OCI-LY7 (cell line): Measurements from ENCODE around the gene CYFIP2. TPM values are rescaled to one million over a fixed set of nuclear protein-coding genes. Genes with fewer than 3 reads are reported as not detected.

Experiments
- BruUV-seq: library from RNA; stranded (reverse); fragments of 400-500 nt; replicated peaks from 2 replicates; lab custom pipeline; 2021; lab: Mats Ljungman, UMichigan
- CTCF ChIA-PET: fragments of 300-600 bp; sonication (Branson Sonifier 250); formaldehyde crosslinking; loops from one replicate; lab custom pipeline; 2022; ENCODE audit warnings: antibody characterized with exemption; ENCODE audit not compliant: unreplicated experiment; lab: Charles Lee
- POLR2A ChIA-PET: fragments of 300-600 bp; sonication (Branson Sonifier 250); formaldehyde crosslinking; loops from one replicate; lab custom pipeline; 2022; ENCODE audit warnings: antibody characterized with exemption; lab: Charles Lee
- DNase-seq: peaks from one replicate; pipeline ENCODE4 v3.0.0-alpha.2; 2015; ENCODE audit warnings: low spot score
- H2AFZ ChIP-seq: fragments of 200-600 bp; sonication (generic), shearing (Covaris generic); 2 replicates; pipeline ENCODE4 v1.6.1; 2014; ENCODE audit warnings: mild to moderate bottlenecking, antibody characterized with exemption, low read length, moderate library complexity
- H3K27ac ChIP-seq: fragments of 200-600 bp; sonication (generic); 2 replicates; pipeline ENCODE4 v1.5.1; 2014; ENCODE audit warnings: mixed run types, low read depth, mild to moderate bottlenecking, moderate library complexity, low read length, inconsistent platforms; ENCODE audit not compliant: poor library complexity, severe bottlenecking
- H3K36me3 ChIP-seq: fragments of 200-600 bp; sonication (generic); 2 replicates; pipeline ENCODE4 v1.6.1; 2014; ENCODE audit warnings: mild to moderate bottlenecking, antibody characterized with exemption, low read length, moderate library complexity, mixed read lengths; ENCODE audit not compliant: insufficient read depth
- H3K4me1 ChIP-seq: fragments of 200-600 bp; sonication (generic); 2 replicates; pipeline ENCODE4 v1.5.1; 2014; ENCODE audit warnings: mild to moderate bottlenecking, low read length; ENCODE audit not compliant: insufficient read depth, poor library complexity, severe bottlenecking
- H3K4me2 ChIP-seq: fragments of 200-600 bp; sonication (generic); 2 replicates; pipeline ENCODE4 v1.6.1; 2014; ENCODE audit warnings: mild to moderate bottlenecking, low read length
- H3K4me3 ChIP-seq: fragments of 200-600 bp; sonication (generic); 2 replicates; pipeline ENCODE4 v1.5.1; 2014; ENCODE audit warnings: mild to moderate bottlenecking, low read depth, low read length; ENCODE audit not compliant: poor library complexity, severe bottlenecking
- H3K79me2 ChIP-seq: fragments of 200-600 bp; sonication (generic); 2 replicates; pipeline ENCODE4 v1.6.1; 2016; ENCODE audit warnings: low read depth, mild to moderate bottlenecking, low read length, moderate library complexity, mixed read lengths; ENCODE audit not compliant: insufficient read depth
- H3K9me2 ChIP-seq: fragments of 200-600 bp; sonication (generic); 2 replicates; pipeline ENCODE4 v1.6.1; 2016; ENCODE audit warnings: mild to moderate bottlenecking, low read length, mixed read lengths; ENCODE audit not compliant: insufficient read depth
- H3K9me3 ChIP-seq: fragments of 200-600 bp; sonication (generic); 2 replicates; pipeline ENCODE4 v1.6.1; 2014; ENCODE audit warnings: mild to moderate bottlenecking, mixed run types, low read length, mixed read lengths
- H4K20me1 ChIP-seq: fragments of 200-600 bp; sonication (generic); 2 replicates; pipeline ENCODE4 v1.6.1; 2014; ENCODE audit warnings: mild to moderate bottlenecking, antibody characterized with exemption, low read length, moderate library complexity, mixed read lengths; ENCODE audit not compliant: insufficient read depth
- CTCF ChIP-seq: fragments of 200-600 bp; sonication (generic); conservative IDR thresholded peaks from 2 replicates; pipeline ENCODE4 v1.5.1; 2014; ENCODE audit warnings: mild to moderate bottlenecking, antibody characterized with exemption, low read length, moderate library complexity, mixed read lengths
- EZH2phosphoT487 ChIP-seq: fragments of 200-600 bp; sonication (generic); IDR thresholded peaks from 2 replicates; pipeline ENCODE4 v1.6.1; 2018; ENCODE audit warnings: low read depth, borderline replicate concordance, mild to moderate bottlenecking, mixed run types, antibody characterized with exemption, low read length, moderate library complexity, mixed read lengths
- intact Hi-C: fragments of 100-400 bp; cut with micrococcal nuclease; formaldehyde crosslinking; loops from one replicate; pipeline ENCODE4 v1.10.0; 2022; ENCODE audit not compliant: unreplicated experiment
- total RNA-seq, 2 experiments: library from RNA; depleted of rRNA in 1 of 2; stranded (reverse); fragments of >200 nt in 1 of 2; shearing (Covaris generic) in 1 of 2; gene quantifications; 2 replicates each; pipeline ENCODE4 v1.2.3, GENCODE V29; 2014 to 2022

CYFIP2 gene
- total RNA-seq, 2 experiments from 2014 or later, result 258 to 419 TPM

- Histone ChIP-seq H3K36me3 (peaks cover 63% of the 10 kb centered on the region), H3K27ac (peak overlapping the region; percentile 59), H2AFZ (no peak overlapping the region), H4K20me1 (peaks cover 8% of the 10 kb centered on the region; the same call in 1 of the 2 replicates), H3K9me2 (no peaks in the 10 kb centered on the region), H3K4me3 (peak overlapping the region; percentile 14), H3K4me1 (peaks cover 29% of the 10 kb centered on the region), H3K79me2 (peaks cover 75% of the 10 kb centered on the region), H3K4me2 (peak overlapping the region; percentile 65), H3K9me3 (peaks cover 6% of the 10 kb centered on the region; the same call in 1 of the 2 replicates)
- no peak for TF ChIP-seq EZH2phosphoT487
- no peak for TF ChIP-seq CTCF
- ChIA-PET CTCF (interaction anchor here (0.6 to 1.0 kb wide), 3 partner anchors 10 to 460 kb away, joined by 3 to 5 read pairs (median 3); no protein-coding TSS in a partner anchor), POLR2A (interaction anchor here (0.7 to 8.6 kb wide), 5 partner anchors 10 to 151 kb away, joined by 3 to 64 read pairs (median 3); no protein-coding TSS in a partner anchor)
- DNase-seq, result peak; percentile 89
- intact Hi-C loops, result loop anchor here (1.0 kb wide), 3 partner anchors 10 to 30 kb away; partner anchors contain the start of gene CYFIP2
- BruUV-seq, result no TSS peak
These were observed 17.5 kb downstream of the CYFIP2 start for GRCh38 chr5:157283434-157283833.

GRCh38 chr5:157284458-157285212, 18.7 kb downstream of the CYFIP2 start:
- ChIA-PET POLR2A (interaction anchor here (1.5 to 8.6 kb wide), 2 partner anchors 11 to 17 kb away, joined by 11 to 64 read pairs; no protein-coding TSS in a partner anchor), CTCF (no interaction called here)
- BruUV-seq, result no TSS peak
- Histone ChIP-seq H3K4me1 (peaks cover 29% of the 10 kb centered on the region), H2AFZ (no peak overlapping the region), H3K27ac (no peak overlapping the region), H3K36me3 (peaks cover 65% of the 10 kb centered on the region), H3K9me2 (no peaks in the 10 kb centered on the region), H3K79me2 (peaks cover 63% of the 10 kb centered on the region), H3K4me3 (no peak overlapping the region), H3K9me3 (peaks cover 6% of the 10 kb centered on the region; the same call in 1 of the 2 replicates), H3K4me2 (peak overlapping the region; percentile 65), H4K20me1 (peaks cover 8% of the 10 kb centered on the region; the same call in 1 of the 2 replicates)
- DNase-seq, result no peak
- intact Hi-C loops, result no loop called here
- no peak for TF ChIP-seq EZH2phosphoT487
- TF ChIP-seq CTCF, result no peak
